ENCODE results near the gene STXBP1.
A peak's percentile ranks its signal among the peaks of the same experiment; 100 is the strongest.

STXBP1 gene

DNA sequence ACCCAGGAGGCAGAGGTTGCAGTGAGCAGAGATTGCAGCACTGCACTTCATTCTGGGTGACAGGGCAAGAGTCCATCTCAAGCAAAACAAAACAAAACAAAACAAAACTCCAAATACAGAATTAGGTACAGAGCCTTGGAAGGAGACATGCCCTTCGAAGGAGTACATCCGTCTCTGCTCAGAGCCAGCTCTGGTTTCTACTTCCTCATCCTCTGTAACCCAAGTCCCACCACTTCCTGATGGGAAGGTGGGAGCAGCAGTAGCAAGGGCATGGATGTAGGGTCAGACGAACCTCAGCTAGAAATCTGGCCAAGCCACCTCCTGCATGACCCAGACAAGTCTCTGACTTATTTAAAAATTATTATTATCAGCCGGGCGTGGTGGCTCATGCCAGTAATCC, 16.5 kb upstream of the STXBP1 start:
- H4K91ac ChIP-seq (ENCODE audit: low read depth, low read length): no peak overlapping the region
- DNase-seq: no peak
- no peak overlapping the region for H3K27ac ChIP-seq (ENCODE audit: low read depth, low read length)
- no peak overlapping the region for H3K18ac ChIP-seq (ENCODE audit: low read length)
- H3K27me3 ChIP-seq (ENCODE audit: insufficient read depth, low read length): no peaks in the 10 kb centered on the region
- H2AK5ac ChIP-seq (ENCODE audit: low read length): no peak overlapping the region
- no peak overlapping the region for H3K14ac ChIP-seq (ENCODE audit: low read length)
- H3K9me3 ChIP-seq (ENCODE audit: insufficient read depth, low read depth, low read length): no peaks in the 10 kb centered on the region
- H3K36me3 ChIP-seq (ENCODE audit: control insufficient read depth in 1 of 2, insufficient read depth in 2 of 2, low read length in 2 of 2): no peaks in the 10 kb centered on the region
- no peaks in the 10 kb centered on the region for H3K79me2 ChIP-seq (ENCODE audit: control insufficient read depth, insufficient read depth, low read length, poor library complexity)
- H3K23ac ChIP-seq (ENCODE audit: low read length): no peak overlapping the region
- no peak overlapping the region for H3K9ac ChIP-seq (ENCODE audit: low read length)
- H4K8ac ChIP-seq (ENCODE audit: low read depth, low read length): no peak overlapping the region
- H2AFZ ChIP-seq (ENCODE audit: insufficient read depth, low read length, poor library complexity): no peak overlapping the region
- H2BK120ac ChIP-seq (ENCODE audit: insufficient read depth, low read length, poor library complexity): no peak overlapping the region
- no peak overlapping the region for H3K4ac ChIP-seq (ENCODE audit: low read depth, low read length)
- no peaks in the 10 kb centered on the region for H3K79me1 ChIP-seq (ENCODE audit: low read length)
- no peak overlapping the region for H3K4me3 ChIP-seq (ENCODE audit: low read depth, low read length)
- H2BK5ac ChIP-seq (ENCODE audit: low read depth, low read length, poor library complexity): no peak overlapping the region
- H4K12ac ChIP-seq (ENCODE audit: low read depth, low read length): no peak overlapping the region
- no CpG with 5 or more reads among the region's 5 CpGs for WGBS (ENCODE audit: extremely low coverage, insufficient coverage, insufficient read length)
- H2BK12ac ChIP-seq (ENCODE audit: low read length): no peak overlapping the region
- H3K4me2 ChIP-seq (ENCODE audit: low read length): no peak overlapping the region
- peaks cover 8% of the 10 kb centered on the region in 2 experiments for H3K4me1 ChIP-seq (ENCODE audit: control insufficient read depth in 1 of 2, insufficient read depth in 2 of 2, low read length in 2 of 2)

DNA sequence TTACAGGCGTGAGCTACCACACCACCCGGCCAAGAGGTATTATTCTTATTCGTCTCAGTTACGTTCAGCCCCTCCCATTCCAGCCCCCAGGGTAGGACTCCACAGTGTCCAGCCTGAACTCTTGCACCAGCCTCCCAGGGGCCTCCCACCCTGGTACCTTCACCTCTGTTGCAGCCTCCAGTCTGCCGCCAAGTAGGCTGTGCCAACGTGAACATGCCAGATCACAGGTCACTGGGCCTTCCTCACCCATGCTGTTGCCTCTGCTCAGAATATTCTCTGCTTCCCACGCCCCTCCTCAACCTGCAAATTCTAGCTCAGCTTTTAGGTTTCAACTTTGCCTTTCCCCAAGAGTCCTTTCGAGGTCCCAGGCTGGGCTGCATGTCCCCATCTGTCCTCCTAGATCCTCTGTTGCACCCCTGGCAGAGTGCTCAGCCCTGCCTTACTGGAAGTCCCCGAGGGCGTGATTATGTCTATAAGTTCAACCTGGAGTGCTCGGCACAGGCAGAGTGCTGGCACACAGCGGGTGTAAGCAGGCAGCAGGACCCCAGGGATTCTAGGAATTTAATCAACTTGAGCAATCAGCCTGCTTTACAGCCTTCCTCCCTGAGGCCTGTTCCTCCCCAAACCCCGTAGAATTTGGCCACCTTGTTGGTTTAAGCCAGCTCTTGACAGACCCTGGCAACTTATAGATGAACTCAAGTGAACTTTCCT, 13.1 kb upstream of the STXBP1 start:
- no peaks in the 10 kb centered on the region for H3K36me3 ChIP-seq (ENCODE audit: control insufficient read depth in 1 of 2, insufficient read depth in 2 of 2, low read length in 2 of 2)
- no peak overlapping the region for H4K91ac ChIP-seq (ENCODE audit: low read depth, low read length)
- no peak overlapping the region for H4K8ac ChIP-seq (ENCODE audit: low read depth, low read length)
- H2BK5ac ChIP-seq (ENCODE audit: low read depth, low read length, poor library complexity): no peak overlapping the region
- H3K9ac ChIP-seq (ENCODE audit: low read length): no peak overlapping the region
- H4K12ac ChIP-seq (ENCODE audit: low read depth, low read length): no peak overlapping the region
- no peaks in the 10 kb centered on the region for H3K79me1 ChIP-seq (ENCODE audit: low read length)
- H3K4ac ChIP-seq (ENCODE audit: low read depth, low read length): no peak overlapping the region
- no peak overlapping the region for H2AFZ ChIP-seq (ENCODE audit: insufficient read depth, low read length, poor library complexity)
- WGBS (ENCODE audit: extremely low coverage, insufficient coverage, insufficient read length): no CpG with 5 or more reads among the region's 13 CpGs
- H3K4me3 ChIP-seq (ENCODE audit: low read depth, low read length): no peak overlapping the region
- peak overlapping the region; percentile 40 for H3K4me2 ChIP-seq (ENCODE audit: low read length)
- H3K4me1 ChIP-seq (ENCODE audit: control insufficient read depth in 1 of 2, insufficient read depth in 2 of 2, low read length in 2 of 2): peaks cover 8% of the 10 kb centered on the region in 2 experiments
- no peak overlapping the region for H3K23ac ChIP-seq (ENCODE audit: low read length)
- H2BK120ac ChIP-seq (ENCODE audit: insufficient read depth, low read length, poor library complexity): no peak overlapping the region
- H3K14ac ChIP-seq (ENCODE audit: low read length): no peak overlapping the region
- no peak overlapping the region for H3K27ac ChIP-seq (ENCODE audit: low read depth, low read length)
- no peak for DNase-seq
- no peak overlapping the region for H2AK5ac ChIP-seq (ENCODE audit: low read length)
- no peaks in the 10 kb centered on the region for H3K79me2 ChIP-seq (ENCODE audit: control insufficient read depth, insufficient read depth, low read length, poor library complexity)
- H3K18ac ChIP-seq (ENCODE audit: low read length): no peak overlapping the region
- H3K27me3 ChIP-seq (ENCODE audit: insufficient read depth, low read length): no peaks in the 10 kb centered on the region
- H2BK12ac ChIP-seq (ENCODE audit: low read length): no peak overlapping the region
- H3K9me3 ChIP-seq (ENCODE audit: insufficient read depth, low read depth, low read length): no peaks in the 10 kb centered on the region

DNA sequence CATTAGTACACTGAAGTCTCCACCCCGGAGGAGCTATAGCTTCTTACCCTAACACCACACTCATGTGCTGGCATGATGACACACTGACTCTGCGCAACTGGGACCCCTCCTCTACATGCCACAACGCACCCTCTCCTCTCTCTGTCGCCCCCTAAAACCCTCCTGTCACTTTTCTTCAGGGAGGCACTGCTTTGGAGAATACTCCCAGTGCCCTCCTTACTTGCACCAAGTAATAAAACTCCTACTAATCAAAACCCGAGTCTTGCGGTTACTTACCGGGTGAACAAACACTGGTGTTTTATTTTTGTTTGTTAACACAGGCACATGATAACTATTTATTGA, 12.6 kb upstream of the STXBP1 start:
- Histone ChIP-seq H4K91ac (ENCODE audit: low read depth, low read length) (no peak overlapping the region), H3K23ac (ENCODE audit: low read length) (no peak overlapping the region), H3K36me3 (ENCODE audit: control insufficient read depth in 1 of 2, insufficient read depth in 2 of 2, low read length in 2 of 2) (no peaks in the 10 kb centered on the region), H3K9ac (ENCODE audit: low read length) (no peak overlapping the region), H3K4me3 (ENCODE audit: low read depth, low read length) (no peak overlapping the region), H2BK12ac (ENCODE audit: low read length) (no peak overlapping the region), H3K4ac (ENCODE audit: low read depth, low read length) (no peak overlapping the region), H2AK5ac (ENCODE audit: low read length) (no peak overlapping the region), H3K9me3 (ENCODE audit: insufficient read depth, low read depth, low read length) (no peaks in the 10 kb centered on the region), H2BK120ac (ENCODE audit: insufficient read depth, low read length, poor library complexity) (no peak overlapping the region), H4K12ac (ENCODE audit: low read depth, low read length) (no peak overlapping the region), H2AFZ (ENCODE audit: insufficient read depth, low read length, poor library complexity) (no peak overlapping the region), H3K18ac (ENCODE audit: low read length) (no peak overlapping the region), H2BK5ac (ENCODE audit: low read depth, low read length, poor library complexity) (no peak overlapping the region), H3K79me1 (ENCODE audit: low read length) (no peaks in the 10 kb centered on the region), H3K4me2 (ENCODE audit: low read length) (peak overlapping the region; percentile 40), H3K79me2 (ENCODE audit: control insufficient read depth, insufficient read depth, low read length, poor library complexity) (no peaks in the 10 kb centered on the region), H3K27me3 (ENCODE audit: insufficient read depth, low read length) (no peaks in the 10 kb centered on the region), H3K4me1 (ENCODE audit: control insufficient read depth in 1 of 2, insufficient read depth in 2 of 2, low read length in 2 of 2) (peaks cover 8% of the 10 kb centered on the region in 2 experiments), H3K14ac (ENCODE audit: low read length) (no peak overlapping the region), H3K27ac (ENCODE audit: low read depth, low read length) (no peak overlapping the region), H4K8ac (ENCODE audit: low read depth, low read length) (no peak overlapping the region)
- no peak for DNase-seq
- no CpG with 5 or more reads among the region's 7 CpGs for WGBS (ENCODE audit: extremely low coverage, insufficient coverage, insufficient read length)

DNA sequence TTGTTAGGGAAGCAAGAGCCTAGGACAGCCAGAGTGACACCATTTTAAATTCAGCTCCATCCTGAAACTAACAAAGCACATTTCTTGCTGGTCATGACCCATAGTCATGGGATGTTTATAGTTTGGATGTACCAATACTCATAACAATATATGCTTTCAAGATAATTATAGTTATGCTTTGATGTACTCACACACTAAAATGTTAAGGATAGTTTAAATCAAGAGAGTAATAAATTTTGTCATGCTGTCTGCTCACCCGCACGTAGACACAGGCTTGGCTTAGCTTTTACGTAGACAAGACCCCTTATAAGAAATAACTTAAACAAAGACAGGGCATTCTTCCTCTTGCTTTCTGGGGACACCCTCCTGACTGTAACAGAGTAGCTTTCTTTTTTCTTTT, 8.9 kb upstream of the STXBP1 start:
- Histone ChIP-seq H3K79me1 (ENCODE audit: low read length) (no peaks in the 10 kb centered on the region), H3K18ac (ENCODE audit: low read length) (no peak overlapping the region), H3K14ac (ENCODE audit: low read length) (no peak overlapping the region), H2AK5ac (ENCODE audit: low read length) (no peak overlapping the region), H4K91ac (ENCODE audit: low read depth, low read length) (no peak overlapping the region), H2BK12ac (ENCODE audit: low read length) (no peak overlapping the region), H3K4me2 (ENCODE audit: low read length) (no peak overlapping the region), H2BK120ac (ENCODE audit: insufficient read depth, low read length, poor library complexity) (no peak overlapping the region), H3K4me1 (ENCODE audit: control insufficient read depth in 1 of 2, insufficient read depth in 2 of 2, low read length in 2 of 2) (peaks cover 11 to 12% of the 10 kb centered on the region in 2 experiments), H3K9me3 (ENCODE audit: insufficient read depth, low read depth, low read length) (no peaks in the 10 kb centered on the region), H4K12ac (ENCODE audit: low read depth, low read length) (no peak overlapping the region), H3K36me3 (ENCODE audit: control insufficient read depth in 1 of 2, insufficient read depth in 2 of 2, low read length in 2 of 2) (no peaks in the 10 kb centered on the region), H3K4ac (ENCODE audit: low read depth, low read length) (no peak overlapping the region), H3K79me2 (ENCODE audit: control insufficient read depth, insufficient read depth, low read length, poor library complexity) (no peaks in the 10 kb centered on the region), H3K4me3 (ENCODE audit: low read depth, low read length) (no peak overlapping the region), H3K27me3 (ENCODE audit: insufficient read depth, low read length) (no peaks in the 10 kb centered on the region), H3K27ac (ENCODE audit: low read depth, low read length) (no peak overlapping the region), H4K8ac (ENCODE audit: low read depth, low read length) (no peak overlapping the region), H3K9ac (ENCODE audit: low read length) (no peak overlapping the region), H3K23ac (ENCODE audit: low read length) (no peak overlapping the region), H2AFZ (ENCODE audit: insufficient read depth, low read length, poor library complexity) (no peak overlapping the region), H2BK5ac (ENCODE audit: low read depth, low read length, poor library complexity) (no peak overlapping the region)
- DNase-seq: no peak
- no CpG with 5 or more reads among the region's 3 CpGs for WGBS (ENCODE audit: extremely low coverage, insufficient coverage, insufficient read length)
